Superior temporal gyrus (tissue), 1 donor: ENCODE results near the gene CADM1.

ENCODE experiments used
- DNase-seq: peaks from one replicate; pipeline ENCODE4 v3.0.0-alpha.2; 2016; ENCODE audit errors: extremely low spot score

The CADM1 gene

DNA sequence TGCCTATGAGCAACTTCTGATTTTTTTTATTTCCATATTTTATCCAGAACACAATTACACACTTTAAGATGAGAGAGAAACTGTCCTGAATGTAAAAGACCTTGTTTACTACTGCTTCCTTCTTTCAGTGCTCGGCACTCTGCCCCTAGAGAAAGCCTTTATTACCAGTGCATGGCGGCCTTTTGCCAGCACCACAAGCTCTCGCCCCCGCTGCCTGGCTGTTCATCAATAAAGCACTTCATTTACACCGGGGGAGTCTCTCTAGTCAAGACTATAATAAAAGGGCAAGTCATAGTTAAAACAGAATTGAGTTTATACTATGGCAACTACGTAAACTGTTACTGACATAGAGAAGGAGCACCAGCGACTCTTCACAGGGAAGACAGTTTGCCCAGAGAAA is 259.5 kb downstream of the CADM1 start:
- DNase-seq = peak; percentile 56

DNA sequence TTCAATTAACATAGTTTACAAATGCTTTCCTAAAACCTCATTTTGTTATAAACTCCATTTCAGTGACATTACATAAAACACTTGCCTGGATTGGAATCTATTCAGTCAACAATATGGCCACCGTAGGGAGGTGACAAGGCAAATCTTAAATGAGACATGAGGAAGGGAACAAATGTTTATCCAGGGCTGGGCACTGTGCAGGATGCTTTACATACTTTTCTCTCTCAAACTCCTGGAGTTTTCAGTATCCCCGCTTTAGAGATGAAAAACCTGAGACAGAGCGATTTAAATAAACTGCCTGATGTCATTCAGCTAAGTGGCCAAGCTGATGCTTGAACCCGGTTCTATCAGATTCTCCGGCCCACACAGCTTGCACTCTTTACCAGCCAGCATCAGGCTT is 259.9 kb downstream of the CADM1 start:
- DNase-seq = no peak

DNA sequence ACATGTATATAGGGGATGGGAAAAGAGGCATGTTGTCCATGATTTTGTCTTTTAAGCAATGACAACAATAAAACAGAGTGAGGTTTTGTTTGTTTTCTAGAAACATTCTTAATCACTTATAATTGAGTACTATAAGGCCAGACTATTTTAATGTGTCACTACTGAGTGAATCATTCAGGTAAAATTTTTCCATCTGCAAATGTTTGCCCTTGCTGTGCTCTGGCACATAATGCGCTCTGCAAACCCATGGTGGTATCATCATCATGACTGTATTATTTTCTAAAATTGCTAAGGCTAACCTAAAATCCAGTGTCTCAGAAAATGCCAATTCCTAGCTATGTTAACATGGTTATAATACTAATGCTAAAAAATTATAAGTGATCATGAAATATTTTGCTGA is 261.2 kb downstream of the CADM1 start:
- DNase-seq = no peak

DNA sequence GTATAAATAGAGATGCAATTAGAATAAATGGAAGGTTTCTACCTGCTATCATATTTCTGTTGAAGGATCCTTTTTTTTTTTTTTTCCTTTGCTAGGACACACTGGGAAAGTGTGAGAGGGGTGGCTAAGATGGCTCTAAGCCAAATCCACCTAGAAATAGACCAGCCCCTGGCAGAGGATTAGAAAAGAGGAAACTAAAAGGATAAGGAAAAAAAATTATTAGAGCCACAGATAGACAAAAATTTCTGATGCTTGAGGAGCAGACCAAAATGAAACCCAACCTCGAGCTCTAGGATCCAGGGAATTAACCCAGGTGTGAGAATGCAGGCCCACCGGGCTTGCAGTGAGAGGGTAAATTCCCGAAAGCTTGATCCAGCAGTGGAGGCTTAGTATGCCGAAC is 262.3 kb downstream of the CADM1 start:
- no peak for DNase-seq

DNA sequence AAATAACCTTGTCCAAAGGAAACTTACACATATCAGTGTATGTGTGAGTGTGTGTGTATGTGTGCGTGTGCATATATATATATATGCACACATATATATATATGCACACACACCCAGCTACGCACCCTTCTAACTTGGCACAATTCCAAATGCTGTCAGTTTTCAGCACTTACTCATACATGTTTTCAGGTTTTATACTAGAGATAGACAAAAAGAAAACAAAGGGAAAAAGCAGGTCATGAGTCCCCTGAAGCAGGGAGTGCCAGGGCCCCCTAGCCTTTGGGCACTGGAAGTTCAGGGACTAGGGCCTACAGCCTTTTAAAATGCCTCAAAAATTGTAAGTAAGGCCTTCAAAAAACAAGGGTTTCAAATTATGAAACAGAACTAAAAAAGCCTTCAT is 265.4 kb downstream of the CADM1 start:
- no peak for DNase-seq

DNA sequence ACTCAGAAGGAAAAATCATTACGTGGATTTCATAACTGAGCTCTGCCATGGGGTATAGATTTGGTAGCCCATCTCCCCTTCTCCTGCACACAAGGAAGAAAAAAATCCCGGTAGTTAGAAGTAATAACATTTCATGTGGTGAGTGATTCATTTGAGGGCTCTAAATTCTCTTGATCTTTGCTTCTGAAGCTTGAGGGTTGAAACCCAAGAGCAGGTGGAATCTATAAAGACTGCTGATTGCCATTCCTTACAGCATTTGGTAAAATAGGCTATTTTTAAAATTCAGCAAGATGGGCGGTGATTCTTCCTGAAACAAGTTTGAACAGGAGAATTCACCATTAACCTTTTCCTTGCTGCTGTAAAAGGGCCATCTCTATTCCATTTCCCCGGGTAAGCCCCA is 266.1 kb downstream of the CADM1 start:
- no peak for DNase-seq

DNA sequence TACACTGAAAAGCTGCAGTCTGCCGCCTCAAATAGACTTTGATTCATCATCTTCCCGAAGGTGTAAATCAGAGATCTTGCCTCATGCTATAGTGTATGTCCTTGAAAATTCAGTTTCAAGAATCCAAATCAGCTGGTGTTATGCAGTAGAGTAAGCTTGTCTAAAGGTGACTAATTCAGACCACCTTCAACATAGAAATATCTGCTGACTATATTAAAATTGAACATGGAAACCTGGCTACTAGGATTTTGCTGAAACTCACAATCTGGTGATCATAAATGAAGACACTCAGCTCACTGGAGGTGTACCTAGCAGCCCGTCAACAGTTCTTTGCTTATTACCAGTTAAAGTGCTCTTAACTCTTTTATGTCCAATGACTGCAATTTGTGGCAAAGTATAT is 266.6 kb downstream of the CADM1 start:
- no peak for DNase-seq

DNA sequence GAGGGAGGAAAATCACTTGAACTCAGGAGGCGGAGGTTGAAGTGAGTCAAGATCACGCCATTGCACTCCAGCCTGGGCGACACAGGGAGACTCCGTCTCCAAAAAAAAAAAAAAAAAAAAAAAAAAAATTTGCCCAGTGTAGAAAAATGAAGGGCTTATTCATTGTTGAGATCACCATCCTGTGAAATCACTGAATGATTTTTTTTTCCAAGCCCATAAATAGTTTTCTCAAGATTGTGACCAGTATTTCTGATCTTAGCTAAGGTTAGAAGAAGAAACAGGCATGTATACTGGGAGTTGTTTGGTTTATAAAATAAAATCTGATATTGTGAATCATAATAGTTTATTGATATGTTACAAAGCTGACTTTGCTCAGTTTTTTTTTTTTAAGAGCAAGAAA is 269.4 kb downstream of the CADM1 start:
- no peak for DNase-seq

DNA sequence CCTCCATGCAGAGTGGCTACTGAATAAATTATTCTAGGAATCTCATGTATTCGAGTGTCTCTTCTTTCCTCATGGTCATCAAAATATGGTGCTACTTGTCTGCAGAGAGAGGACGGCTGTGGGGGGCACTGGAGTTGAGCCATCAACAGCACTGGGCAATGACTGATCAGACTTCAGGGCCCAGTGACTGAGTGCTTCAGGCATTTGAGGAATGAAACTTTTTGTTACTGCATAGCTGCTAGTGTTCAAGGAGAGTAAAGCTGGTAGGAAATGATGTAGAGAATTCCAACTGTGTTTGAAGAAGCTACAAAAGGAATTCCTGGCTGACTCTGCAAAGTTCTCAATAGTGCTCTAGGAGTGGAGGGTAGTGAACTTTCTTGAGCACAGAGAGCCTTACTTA is 277.7 kb downstream of the CADM1 start:
- no peak for DNase-seq

DNA sequence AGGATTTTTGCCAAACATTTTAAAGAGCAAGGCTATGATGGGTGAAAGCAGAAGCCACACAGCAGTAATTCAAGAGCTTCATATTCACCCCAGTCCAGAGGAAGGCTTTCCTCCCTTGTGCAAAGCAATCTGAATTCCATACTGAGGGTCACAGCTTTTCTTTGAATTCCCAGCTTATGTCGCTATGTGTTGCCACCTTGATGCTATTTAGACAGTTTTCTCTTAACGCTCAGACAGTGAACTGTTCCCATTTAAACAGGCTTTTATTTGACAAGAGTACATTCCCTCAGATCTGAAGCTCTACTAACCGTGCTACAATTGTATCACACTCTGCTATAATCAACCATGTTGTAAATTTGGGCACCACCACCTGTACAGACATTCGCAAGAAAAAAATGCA is 279.7 kb downstream of the CADM1 start:
- peak; percentile 17 for DNase-seq

DNA sequence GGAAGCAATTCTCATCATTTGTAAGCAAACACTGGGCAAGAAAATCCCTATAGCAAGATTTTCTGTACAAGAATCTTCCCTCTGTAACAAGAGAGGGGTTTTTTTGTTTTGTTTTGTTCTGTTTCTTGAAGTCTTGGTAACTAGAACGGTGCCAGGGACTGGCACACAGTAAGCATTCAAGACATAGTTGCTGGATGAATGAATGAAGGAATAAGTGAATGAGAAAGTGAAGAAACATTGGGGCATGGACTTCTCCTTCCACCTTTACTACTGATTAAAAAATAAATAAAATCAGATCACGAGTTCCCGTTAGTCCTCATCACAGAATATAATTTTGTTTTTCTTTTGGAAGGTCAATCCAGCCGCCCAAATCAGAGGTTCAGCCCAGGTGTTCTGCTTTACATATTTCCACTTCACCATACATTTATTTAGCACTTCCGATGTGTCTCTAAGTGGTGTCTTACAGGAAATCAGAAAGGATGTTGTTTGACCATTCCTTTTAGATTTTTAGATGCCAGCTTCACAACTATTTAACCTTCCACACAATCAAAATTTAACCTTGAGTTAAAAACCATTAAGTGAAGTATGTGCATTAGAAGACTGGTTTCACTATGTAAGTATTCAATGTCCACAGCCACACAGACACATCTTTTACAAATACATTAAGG is 281.2 kb downstream of the CADM1 start:
- no peak for DNase-seq

DNA sequence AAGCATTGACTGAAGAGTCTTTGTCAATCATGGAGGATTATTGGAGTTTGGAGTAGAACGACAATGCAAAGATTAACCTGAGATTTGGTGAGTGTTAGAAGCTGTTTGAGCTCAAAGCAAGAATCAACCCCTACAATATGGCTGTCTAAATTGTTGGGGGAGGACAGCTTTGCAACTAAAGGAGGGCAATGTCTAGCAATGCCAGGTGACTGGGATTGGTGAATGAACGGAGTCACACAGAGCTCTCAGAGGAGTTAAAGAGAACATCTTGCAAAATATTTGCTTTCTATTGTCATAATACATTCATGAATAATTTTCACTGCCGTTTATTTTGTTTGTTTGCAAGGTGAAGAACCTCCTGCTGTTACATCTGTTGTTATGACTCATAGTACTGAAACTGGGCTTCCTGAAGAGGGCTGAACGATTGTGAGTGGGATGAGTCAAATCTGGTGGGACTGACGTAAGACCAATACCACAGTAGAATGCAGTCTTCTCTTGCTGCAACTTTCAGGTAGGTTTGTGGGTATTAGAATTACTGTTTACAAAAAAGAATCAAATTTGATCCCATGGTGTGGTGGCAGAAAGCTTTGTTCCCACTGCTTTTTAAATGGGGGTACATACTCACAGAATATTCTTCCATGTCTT is 281.9 kb downstream of the CADM1 start:
- DNase-seq = peak; percentile 24

DNA sequence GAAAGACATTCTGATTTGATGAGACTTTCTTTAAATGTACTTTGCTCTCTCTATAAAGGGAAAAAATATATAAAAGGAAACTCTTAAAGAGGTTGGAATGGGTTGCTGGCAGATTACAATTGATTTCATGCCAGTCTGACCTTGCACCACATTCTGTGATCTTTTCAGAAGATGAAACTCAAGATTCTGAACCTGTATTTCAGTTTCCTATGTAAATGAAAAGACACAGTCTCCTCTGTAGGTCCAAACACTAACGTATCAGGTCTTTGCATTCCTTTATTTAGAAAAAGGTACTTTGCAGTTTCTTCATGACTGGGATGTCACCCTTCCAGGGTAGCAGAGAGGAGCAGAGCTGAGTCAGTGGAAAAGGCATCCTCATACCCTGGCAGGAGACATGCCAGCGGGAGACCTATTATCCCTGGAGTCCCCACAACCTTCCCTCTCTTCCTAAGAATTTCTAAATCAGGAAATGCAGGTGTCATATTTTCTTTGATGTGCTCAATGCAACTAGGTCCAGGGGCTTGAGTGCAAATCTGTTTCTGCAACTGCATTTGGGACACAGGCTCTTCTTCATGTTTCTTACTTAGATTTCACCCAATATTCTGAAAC is 282.6 kb downstream of the CADM1 start:
- DNase-seq = no peak

DNA sequence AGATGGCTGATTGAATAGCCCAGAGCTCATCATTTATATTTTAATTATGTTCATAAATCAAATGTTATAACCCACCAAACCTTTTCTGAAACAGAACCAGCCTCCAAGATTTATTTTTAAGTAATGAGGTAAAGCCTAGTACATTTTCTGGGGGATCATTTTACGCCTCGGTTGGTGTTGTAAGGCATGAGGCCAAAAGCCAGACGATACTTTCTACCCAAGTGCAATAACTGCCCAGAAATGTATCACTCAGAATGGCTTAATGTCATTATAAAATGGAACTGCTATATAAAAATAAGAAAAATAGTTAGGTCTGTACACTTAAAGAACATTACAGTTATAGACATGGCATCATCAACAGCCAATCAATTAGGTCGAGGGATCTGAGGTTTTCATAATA is 283.3 kb downstream of the CADM1 start:
- no peak for DNase-seq

DNA sequence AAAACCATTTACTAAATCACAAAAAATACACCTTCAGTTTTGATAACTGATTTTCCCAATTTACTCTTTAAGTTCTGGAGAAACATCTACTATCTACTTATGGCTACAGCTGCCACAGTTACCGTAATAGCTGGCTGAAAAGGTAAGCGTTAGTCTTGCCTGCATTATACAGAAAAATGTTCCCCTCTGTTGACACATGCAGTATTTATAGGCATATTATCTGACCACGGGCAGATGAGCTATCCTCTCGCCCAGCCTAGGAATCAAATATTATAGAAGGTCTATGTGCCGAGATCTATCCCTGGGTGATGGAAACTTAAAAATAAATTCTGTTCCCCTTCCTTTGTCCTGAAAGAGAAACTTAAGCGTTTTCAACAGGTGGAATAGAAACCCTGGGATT is 283.8 kb downstream of the CADM1 start:
- no peak for DNase-seq

DNA sequence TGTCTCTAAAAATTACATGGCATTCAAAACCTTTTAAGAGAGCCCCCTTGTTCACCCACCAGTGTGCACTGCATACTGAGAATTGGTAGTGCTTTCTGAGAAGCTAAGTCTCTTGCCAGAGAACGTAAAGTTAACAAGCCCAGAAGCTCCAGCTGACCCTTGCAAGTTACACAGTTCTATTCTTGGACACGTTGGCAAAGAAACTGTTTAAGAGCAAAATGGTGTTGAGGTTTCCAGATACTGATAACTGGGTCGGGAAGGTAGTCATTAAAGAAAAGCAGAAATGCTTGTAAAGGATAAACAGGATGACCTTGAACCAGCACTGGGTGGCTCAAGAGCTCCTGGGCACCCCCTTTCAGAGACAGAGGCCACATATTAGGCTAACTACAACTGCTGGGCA is 284.8 kb downstream of the CADM1 start:
- no peak for DNase-seq

DNA sequence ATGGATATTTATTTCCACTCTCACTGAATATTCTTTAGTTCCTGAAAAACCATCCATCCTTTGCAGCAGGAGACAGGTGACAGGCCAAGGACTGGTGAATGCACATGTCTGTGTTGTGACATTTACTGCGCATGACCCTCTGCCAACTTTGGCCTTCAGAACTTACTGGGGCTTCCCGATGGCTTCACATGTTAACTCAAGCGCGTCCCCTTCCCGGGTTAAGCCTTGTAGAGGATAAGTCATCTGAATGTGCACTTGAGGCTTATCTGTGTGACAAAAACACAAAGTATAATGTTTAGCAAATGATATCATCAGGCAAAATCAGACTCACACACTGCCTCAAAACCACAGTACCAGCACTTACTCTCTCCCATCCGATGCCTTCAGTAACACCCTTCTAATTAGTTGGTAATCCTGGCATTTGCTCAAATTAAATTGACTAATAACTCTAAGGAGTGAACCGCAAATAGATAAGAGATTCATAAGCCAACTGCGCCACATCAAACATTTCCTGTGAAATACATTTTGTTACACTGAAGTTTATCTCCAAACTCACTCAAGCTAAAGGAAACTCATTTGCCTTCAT is 286.4 kb downstream of the CADM1 start:
- DNase-seq = no peak

DNA sequence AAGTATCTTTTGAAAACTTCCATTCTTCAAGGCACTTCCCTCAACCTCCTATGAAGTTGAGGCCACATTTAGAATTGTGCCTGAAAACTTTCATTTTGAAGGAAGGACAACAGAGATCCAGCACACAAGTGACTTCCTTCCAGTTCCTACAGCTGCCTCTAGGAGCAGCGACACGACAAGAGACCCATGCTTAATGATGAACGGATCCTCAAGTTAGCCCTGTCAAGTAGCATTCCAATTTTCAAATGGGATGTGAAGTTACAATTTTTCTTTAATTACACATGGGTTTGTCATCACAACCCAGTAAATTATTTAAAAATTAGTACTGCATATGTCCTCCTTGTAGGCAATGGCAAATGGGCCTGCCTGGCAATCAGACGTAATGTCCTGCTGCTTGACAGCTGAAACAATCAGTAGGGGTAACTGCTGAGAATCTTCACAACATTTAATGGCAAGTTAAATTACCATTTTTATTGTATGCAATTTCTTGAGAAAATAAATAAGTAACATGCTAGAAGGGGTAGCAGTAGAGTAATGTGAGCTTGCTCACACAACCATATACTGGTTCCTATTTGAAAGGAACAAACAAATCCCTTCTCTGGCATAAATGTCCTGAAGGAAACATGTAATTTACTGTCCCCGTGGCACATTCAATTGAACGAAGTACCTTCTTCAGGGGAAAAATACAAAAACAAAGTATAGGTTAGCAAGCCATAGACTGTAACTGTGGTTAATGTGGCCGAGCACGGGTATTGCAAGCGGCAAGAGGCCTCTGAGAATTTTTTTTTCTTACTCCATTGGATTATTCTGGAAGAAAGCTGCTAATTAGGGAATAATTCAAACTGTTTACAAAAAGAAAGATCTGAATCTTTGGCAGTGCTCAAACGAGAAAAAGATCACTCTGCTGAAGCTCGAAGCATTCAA is 288.3 kb downstream of the CADM1 start:
- peak; percentile 36 for DNase-seq

DNA sequence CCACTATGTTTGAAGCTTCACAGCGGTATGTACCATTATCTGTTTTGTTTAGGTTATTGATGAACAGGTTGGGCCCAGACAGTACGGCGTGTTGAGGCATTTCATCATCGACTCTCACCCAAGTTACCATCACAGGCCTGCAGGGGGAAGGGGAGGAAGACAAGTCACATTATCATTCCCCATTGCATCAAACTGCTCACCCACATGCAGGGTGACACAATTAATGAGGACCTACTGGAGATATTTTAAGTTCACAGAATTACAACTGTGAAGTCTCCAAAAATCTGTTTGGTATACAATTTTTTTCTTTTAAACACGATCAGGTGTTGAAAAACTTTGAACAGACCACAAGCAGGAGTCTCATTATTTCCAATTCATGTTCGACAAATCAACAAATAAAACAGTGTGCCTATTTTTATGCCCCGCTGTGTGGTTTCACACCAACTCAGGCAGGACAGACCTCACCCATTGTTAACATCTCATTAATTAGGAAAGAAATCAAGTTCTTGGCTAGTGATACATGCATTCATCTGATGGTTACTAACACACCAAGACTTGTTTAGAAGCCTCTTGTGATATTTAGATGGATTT is 289.5 kb downstream of the CADM1 start:
- no peak for DNase-seq

DNA sequence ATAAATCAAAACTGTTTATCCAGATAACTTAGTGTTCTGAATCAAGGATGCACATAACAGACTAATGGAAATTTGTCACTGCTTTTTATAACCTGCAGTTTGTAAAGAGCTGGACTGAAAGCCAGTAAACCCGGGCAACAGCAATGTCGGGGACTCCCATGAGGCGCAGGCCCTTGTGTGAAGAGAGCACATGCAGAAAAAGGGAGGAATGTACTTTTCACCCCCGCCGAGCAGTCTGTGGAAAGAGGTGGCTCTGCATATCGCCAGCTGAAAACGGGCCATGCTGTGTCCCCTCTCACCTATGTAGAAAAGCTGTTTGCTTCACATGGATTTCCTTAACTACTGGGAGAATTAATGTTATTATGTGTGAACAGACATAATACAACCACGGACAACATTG is 291.2 kb downstream of the CADM1 start:
- DNase-seq = no peak

DNA sequence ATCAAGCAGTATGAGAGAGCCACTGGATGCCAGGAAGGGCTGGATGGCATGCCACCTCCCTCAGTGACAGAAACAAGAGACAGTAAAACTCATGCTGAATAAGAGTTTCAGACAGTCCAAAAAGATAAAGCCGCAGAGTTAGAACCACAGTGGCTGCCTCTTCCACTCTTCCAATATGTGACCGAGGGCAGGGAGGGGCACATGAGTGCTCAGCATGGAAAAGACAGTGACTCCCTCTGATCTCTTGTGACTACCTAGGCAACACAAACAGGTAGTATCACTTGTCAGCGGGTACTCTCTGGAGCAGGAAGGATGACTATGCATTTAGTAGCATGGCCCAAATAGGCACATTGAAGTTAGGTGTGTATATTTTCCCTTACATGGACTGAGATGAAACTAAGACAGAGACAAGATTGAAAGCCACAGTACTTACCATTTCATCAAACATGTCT is 295.4 kb downstream of the CADM1 start:
- no peak for DNase-seq

DNA sequence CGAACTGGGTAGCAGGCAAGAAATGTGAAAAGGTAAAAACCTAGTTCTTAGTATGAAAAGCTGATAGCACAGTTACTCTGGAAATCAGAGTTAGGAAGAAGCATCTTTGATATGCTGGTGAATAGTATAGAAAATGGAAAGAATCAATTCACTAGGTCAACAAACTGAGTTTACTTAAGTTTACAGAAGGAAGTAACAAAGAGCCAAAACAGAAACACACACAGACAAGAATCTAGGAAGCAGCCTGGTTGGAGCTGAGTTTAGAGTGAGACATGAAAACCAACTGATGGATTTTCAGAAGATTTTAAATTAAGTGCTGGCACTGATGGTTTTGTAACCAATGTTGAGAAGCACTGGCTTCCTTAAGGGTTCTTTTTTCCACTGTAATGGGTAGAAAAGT is 296.3 kb downstream of the CADM1 start:
- DNase-seq = no peak
